IPS-15b (cell line): ENCODE data around the gene NBDY.

ENCODE experiments used
- H3K27me3 ChIP-seq: one replicate; pipeline ENCODE4 v1.6.1; 2013; ENCODE audit warnings: low read length; ENCODE audit not compliant: control insufficient read depth, insufficient read depth
- H3K36me3 ChIP-seq: one replicate; pipeline ENCODE4 v1.6.1; 2013; ENCODE audit warnings: low read length; ENCODE audit not compliant: control insufficient read depth, insufficient read depth
- H3K4me1 ChIP-seq: one replicate; pipeline ENCODE4 v1.6.1; 2013; ENCODE audit warnings: mild to moderate bottlenecking, low read length; ENCODE audit not compliant: control insufficient read depth, insufficient read depth
- H3K4me3 ChIP-seq: one replicate; pipeline ENCODE4 v1.5.1; 2013; ENCODE audit warnings: low read depth, low read length
- H3K9ac ChIP-seq: one replicate; pipeline ENCODE4 v1.6.1; 2013; ENCODE audit warnings: low read depth, mild to moderate bottlenecking, low read length
- H3K9me3 ChIP-seq: one replicate; pipeline ENCODE4 v1.6.1; 2013; ENCODE audit warnings: mild to moderate bottlenecking, low read length; ENCODE audit not compliant: control insufficient read depth, insufficient read depth

NBDY gene

DNA sequence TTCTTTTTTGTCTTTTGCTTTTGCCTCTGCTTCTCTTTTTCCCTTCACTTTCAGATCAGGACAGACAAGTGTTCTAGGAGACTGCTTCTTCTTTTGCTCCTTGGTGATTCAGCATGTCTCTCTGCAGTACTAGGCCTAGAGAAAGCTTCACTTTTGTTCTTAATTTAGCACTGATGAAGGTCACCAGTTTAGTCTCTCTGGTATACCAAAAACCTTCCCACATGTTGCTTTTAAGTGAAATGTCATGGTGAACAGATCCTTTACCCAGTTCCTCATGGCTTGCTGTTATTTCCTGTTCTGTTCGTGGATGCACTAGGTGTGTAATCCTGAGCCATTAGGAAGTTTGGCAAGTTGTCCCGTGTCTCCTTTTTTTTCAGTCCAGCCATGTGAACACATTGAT, 53.3 kb downstream of the NBDY start:
- Histone ChIP-seq H3K9ac (no peak overlapping the region), H3K4me3 (no peak overlapping the region), H3K36me3 (peaks cover 2% of the 10 kb centered on the region), H3K27me3 (no peaks in the 10 kb centered on the region), H3K9me3 (no peaks in the 10 kb centered on the region), H3K4me1 (no peaks in the 10 kb centered on the region)

GRCh38 chrX:56782791-56783449, 53.9 kb downstream of the NBDY start:
- Histone ChIP-seq H3K4me3 (no peak overlapping the region), H3K9ac (no peak overlapping the region), H3K36me3 (peaks cover 2% of the 10 kb centered on the region), H3K27me3 (no peaks in the 10 kb centered on the region), H3K4me1 (no peaks in the 10 kb centered on the region), H3K9me3 (no peaks in the 10 kb centered on the region)

DNA sequence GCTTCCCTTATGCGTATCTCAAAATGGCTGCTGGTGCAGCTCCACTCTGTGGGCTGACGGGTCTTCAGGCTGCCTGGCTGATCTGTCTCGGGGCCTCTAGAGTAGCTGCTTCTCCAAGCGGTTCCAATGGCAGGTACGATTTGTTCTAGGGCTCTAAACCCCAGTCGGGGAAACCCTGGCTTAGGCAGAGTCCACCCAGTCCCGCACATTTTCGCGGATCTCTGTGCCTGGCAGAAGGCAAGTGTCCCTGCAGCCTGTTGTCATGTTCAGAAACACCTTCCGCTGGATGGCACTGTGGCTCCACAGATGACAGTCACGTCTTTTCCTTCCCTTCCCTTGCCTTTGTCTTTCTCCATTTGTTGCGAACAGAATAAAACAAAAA, 54.4 kb downstream of the NBDY start:
- Histone ChIP-seq H3K4me3 (no peak overlapping the region), H3K9me3 (no peaks in the 10 kb centered on the region), H3K27me3 (no peaks in the 10 kb centered on the region), H3K9ac (no peak overlapping the region), H3K36me3 (peaks cover 5% of the 10 kb centered on the region), H3K4me1 (no peaks in the 10 kb centered on the region)

DNA sequence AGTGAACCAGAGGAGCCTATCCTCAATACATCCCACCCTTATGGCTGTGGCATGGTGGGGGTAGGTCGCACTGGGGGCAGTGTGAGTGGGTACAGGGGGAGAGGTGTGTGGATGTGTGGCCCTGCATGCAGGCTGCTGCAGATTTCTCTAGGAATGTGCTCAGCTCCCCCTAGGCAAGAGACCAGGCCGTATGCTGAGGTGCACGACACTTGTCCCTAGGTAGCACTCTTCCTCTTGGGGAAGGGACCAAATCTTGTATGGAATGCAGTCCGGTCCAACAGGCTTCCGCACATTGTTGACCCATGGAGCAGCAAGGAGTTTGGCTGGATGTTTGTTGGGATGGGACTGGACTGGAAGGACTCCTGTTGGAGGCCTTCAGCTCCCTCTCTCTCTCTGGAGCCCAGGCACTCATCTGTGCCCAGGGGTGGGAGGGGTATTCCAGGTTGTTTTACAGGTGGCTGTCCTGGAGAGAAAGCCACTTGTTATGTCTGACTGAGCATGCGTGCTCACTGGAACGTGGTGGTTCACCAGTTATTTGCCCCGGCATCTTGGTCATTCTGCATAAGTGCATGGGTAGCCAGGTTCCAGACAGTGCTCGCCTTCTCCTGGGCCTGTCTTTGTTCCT, 55.1 kb downstream of the NBDY start:
- H3K9me3 ChIP-seq: no peaks in the 10 kb centered on the region
- no peak overlapping the region for H3K9ac ChIP-seq
- no peaks in the 10 kb centered on the region for H3K27me3 ChIP-seq

DNA sequence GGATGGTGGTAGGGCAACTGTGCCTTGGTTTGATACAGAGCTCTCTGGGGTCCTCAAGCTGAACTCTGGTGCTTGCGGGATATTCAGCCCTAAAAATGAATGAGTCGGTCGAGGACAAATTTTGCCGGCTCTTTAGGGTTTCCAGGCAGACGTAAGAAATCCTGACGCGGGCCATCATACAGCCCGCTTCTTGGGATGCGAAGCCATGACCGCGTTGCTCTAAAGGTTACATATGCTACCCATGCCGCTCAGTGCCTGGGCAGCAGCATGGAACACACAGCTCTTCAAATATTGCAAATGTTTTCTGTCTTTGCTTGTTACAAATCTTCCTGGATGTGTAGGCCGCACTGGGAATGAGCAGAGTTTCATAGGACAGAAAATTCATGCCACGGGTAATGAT, 55.6 kb downstream of the NBDY start:
- H3K27me3 ChIP-seq: no peaks in the 10 kb centered on the region
- H3K4me1 ChIP-seq: no peaks in the 10 kb centered on the region
- H3K4me3 ChIP-seq: no peak overlapping the region
- no peak overlapping the region for H3K9ac ChIP-seq
- H3K9me3 ChIP-seq: no peaks in the 10 kb centered on the region
- peaks cover 5% of the 10 kb centered on the region for H3K36me3 ChIP-seq

More for the DNA sequence above, 55.1 kb downstream of the NBDY start:
- H3K36me3 ChIP-seq: peaks cover 5% of the 10 kb centered on the region
- H3K4me1 ChIP-seq: no peaks in the 10 kb centered on the region
- no peak overlapping the region for H3K4me3 ChIP-seq

DNA sequence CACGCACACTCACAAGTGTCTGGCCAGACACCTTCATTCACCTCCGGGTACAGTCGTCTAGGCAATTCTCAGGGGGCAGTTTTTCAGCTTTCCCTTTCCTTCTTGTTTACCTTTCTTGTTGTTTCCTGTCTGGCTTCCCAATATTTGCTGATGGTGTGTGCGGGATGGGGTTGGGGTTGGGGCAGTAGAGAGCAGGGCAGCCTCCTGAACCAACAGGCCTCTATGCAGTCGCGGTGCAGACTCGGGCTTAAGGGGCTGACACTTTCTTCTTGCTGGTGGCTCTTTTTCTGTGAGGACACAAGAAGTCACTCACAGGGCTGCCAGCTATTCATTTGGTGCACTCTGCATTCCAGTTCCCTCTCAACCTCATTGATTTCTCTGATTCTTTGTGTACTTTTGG, 56.4 kb downstream of the NBDY start:
- Histone ChIP-seq H3K27me3 (no peaks in the 10 kb centered on the region), H3K4me3 (no peak overlapping the region), H3K36me3 (peaks cover 5% of the 10 kb centered on the region), H3K9ac (no peak overlapping the region), H3K9me3 (no peaks in the 10 kb centered on the region), H3K4me1 (no peaks in the 10 kb centered on the region)

GRCh38 chrX:56786889-56787733, 58.1 kb downstream of the NBDY start:
- no peaks in the 10 kb centered on the region for H3K9me3 ChIP-seq
- H3K4me3 ChIP-seq: no peak overlapping the region
- H3K9ac ChIP-seq: no peak overlapping the region
- H3K4me1 ChIP-seq: no peaks in the 10 kb centered on the region
- no peaks in the 10 kb centered on the region for H3K27me3 ChIP-seq
- H3K36me3 ChIP-seq: peaks cover 5% of the 10 kb centered on the region

DNA sequence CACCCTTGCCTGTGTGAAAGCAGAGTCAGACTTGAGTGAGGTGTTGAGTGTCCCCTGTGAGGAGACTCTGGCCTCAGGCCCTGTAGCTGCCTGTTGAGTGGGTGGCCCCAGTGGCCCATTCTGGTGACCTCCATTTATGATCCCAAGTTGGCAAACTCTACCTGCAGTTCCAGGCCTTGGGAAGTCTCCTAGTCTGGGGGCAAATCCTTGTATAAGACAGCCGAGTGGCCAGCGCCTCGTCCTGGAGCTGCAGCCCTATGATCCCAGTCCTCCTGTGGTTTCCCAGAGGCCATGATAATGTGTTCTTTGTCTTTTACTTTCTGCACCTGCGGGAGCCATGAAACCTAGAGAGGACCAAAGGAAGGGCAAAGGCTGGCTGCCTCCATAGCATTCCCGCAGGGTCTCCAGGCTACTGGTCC, 58.7 kb downstream of the NBDY start:
- Histone ChIP-seq H3K9ac (no peak overlapping the region), H3K27me3 (no peaks in the 10 kb centered on the region), H3K36me3 (peaks cover 5% of the 10 kb centered on the region), H3K9me3 (no peaks in the 10 kb centered on the region), H3K4me1 (no peaks in the 10 kb centered on the region), H3K4me3 (no peak overlapping the region)

DNA sequence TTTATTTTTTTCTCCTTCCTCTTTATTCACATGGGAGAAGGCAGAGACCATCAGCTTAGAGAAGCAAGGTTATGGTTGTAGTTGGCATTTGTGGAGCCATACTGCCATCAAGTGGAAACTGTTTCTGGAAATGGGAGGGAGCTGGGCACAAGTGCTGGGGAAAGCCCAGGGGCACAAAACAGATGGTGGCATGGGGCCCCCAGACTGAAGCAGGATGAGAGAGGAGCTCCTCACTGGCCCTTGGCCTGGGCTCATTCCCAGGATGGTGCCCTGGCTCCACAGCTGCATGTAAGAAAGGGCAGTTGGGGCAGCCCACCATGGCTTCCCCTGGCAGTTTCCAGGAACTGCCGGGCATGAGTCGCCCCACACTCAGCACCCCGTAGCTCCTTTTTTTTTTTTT, 59.2 kb downstream of the NBDY start:
- Histone ChIP-seq H3K4me3 (no peak overlapping the region), H3K9ac (no peak overlapping the region), H3K27me3 (no peaks in the 10 kb centered on the region), H3K9me3 (no peaks in the 10 kb centered on the region), H3K4me1 (no peaks in the 10 kb centered on the region), H3K36me3 (peaks cover 5% of the 10 kb centered on the region)

GRCh38 chrX:56788717-56789122, 59.7 kb downstream of the NBDY start:
- Histone ChIP-seq H3K36me3 (peaks cover 5% of the 10 kb centered on the region), H3K27me3 (no peaks in the 10 kb centered on the region), H3K4me3 (no peak overlapping the region), H3K4me1 (no peaks in the 10 kb centered on the region), H3K9me3 (no peaks in the 10 kb centered on the region), H3K9ac (no peak overlapping the region)

GRCh38 chrX:56789518-56790070, 60.6 kb downstream of the NBDY start:
- H3K4me1 ChIP-seq: no peaks in the 10 kb centered on the region
- peaks cover 5% of the 10 kb centered on the region for H3K36me3 ChIP-seq
- H3K9me3 ChIP-seq: no peaks in the 10 kb centered on the region
- H3K9ac ChIP-seq: no peak overlapping the region
- no peak overlapping the region for H3K4me3 ChIP-seq
- H3K27me3 ChIP-seq: no peaks in the 10 kb centered on the region
